Fibroblast of pulmonary artery (primary cell): ENCODE data around the gene VWA3A.

ENCODE experiments used
- DNase-seq: peaks from one replicate; pipeline ENCODE4 v3.0.0-alpha.2; 2010; ENCODE audit warnings: low read depth
- H3K4me3 ChIP-seq: replicated peaks from 2 replicates; pipeline ENCODE4 v1.5.1; 2011; ENCODE audit warnings: low read depth, mild to moderate bottlenecking, control low read depth, low read length, moderate library complexity
- TF ChIP-seq, protein P1 (sequence below): IDR thresholded peaks from 2 replicates; pipeline ENCODE4 v1.5.1; 2011; ENCODE audit warnings: mild to moderate bottlenecking, control low read depth, low read length, inconsistent platforms; ENCODE audit errors: missing control alignments

VWA3A gene

DNA sequence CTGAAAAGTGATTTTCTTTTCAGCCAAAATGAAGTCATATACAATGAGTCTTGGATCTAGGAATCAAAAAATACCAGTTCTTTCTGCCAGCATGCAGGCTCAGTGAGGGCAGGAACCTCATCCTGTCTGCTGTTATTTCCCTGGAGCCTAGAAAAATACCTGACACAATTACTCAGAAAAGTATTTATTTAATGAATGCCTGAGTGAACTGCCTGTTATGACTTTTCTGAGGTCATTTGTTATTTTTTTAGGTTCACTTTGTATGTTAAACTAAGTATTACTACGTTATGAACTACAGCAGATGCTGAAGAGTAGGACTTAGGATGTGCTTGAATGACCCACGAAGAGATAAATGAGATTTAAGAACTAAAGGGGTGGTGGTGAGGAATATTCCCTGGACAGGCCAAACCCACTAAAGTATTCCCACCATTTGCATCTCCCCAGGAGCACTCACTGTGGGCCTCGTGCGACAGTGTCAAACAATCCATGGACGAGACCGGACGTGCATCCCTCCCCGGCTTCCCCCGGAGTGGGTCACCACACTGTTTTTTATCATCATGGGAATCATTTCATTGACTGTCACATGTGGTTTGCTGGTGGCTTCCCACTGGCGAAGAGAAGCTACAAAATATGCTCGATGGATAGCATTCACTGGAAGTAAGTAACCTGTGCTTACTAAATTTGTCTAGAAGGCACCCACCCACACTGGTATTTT lies 17.1 kb upstream of the VWA3A start:
- no peak overlapping the region for H3K4me3 ChIP-seq
- TF ChIP-seq, protein P1, sequence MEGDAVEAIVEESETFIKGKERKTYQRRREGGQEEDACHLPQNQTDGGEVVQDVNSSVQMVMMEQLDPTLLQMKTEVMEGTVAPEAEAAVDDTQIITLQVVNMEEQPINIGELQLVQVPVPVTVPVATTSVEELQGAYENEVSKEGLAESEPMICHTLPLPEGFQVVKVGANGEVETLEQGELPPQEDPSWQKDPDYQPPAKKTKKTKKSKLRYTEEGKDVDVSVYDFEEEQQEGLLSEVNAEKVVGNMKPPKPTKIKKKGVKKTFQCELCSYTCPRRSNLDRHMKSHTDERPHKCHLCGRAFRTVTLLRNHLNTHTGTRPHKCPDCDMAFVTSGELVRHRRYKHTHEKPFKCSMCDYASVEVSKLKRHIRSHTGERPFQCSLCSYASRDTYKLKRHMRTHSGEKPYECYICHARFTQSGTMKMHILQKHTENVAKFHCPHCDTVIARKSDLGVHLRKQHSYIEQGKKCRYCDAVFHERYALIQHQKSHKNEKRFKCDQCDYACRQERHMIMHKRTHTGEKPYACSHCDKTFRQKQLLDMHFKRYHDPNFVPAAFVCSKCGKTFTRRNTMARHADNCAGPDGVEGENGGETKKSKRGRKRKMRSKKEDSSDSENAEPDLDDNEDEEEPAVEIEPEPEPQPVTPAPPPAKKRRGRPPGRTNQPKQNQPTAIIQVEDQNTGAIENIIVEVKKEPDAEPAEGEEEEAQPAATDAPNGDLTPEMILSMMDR = no peak
- DNase-seq = no peak

DNA sequence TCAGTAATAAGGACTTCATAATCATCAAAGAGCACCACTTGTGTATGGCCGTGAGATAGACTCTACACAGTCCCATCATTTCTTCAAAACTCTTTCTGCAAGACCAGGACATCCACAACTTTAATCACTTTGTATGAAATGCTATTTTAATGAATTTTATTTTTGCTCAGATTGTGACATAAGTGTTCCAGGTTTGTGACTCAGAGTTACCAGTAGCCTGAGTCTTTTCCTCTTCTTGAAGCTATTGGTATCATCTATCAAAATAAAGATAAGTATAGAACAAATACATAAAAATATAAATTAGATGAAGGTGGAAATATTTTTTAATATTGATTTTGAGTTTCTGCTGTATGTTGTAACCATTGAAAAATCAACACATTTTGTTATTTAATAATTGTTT lies 16.6 kb upstream of the VWA3A start:
- H3K4me3 ChIP-seq = no peak overlapping the region
- TF ChIP-seq, protein P1 = no peak
- DNase-seq = no peak

DNA sequence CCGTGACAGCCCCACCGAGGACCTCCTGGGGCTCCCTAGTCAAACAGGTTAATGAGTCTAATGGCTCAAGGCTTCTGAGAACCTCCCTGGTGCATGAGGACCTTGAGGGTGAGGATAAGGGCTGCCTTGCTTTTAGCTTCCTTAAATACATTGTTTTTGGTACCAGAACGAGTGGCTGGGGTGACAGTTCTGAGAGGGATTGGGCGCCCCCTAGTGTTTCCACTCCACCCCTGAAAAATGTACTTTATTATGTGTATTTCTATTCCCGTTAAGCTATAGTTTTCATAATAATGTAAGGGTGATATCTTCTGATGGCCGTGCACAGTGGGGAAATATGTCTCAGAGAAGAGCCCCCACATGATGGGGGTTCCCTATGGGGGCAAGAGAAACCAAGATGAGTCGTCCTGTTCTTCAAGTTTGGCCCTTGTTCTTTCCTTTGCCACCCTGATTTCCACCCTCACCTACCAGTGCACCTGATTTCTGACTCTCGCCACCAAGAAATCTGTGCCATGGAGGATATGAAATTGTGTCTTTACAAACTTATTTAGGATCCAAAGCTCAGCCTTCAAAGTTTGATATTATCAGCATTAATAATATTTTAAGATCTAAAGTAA lies 14.5 kb upstream of the VWA3A start:
- peak; percentile 79 for DNase-seq
- no peak overlapping the region for H3K4me3 ChIP-seq
- TF ChIP-seq, protein P1 = peak; percentile 78

DNA sequence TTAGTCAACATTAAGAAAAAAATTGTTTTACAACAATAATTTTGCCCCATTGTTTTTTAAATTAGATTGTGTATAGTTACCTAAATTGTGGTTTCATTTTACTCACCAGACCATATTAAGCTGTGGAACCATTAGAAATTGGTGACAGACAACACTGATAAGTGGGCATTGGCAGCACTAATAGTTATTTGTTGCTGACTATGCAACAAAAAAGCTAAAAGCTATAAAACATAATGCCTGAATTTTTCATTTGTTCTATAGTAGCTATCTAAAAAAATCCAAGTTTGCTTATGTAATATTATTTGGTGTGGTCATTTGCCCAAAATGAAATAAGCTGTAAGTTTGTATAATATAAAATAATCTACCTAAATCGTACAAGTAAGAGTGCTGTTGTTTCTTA lies 13.7 kb upstream of the VWA3A start:
- DNase-seq = no peak
- no peak overlapping the region for H3K4me3 ChIP-seq
- TF ChIP-seq, protein P1 = no peak

DNA sequence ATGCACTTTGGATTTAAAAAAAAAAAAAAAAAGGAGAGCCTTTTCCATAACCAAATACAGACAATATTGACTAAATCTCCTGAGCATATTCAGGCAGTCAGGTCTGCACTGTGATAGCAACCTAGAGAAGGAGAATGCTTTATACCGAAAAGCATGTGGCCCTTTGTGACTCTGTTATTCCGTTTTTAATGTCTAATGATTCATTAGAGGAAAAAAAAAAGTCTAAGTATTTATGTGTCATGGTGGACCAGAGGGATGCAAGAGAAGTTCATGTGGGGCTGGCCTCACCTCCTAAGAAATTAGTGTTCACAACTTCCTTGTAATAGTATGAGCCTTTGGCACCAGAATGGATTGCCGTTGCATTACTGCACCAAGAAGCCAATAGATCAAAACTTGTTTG lies 11.3 kb upstream of the VWA3A start:
- TF ChIP-seq, protein P1 = no peak
- no peak overlapping the region for H3K4me3 ChIP-seq
- DNase-seq = no peak

DNA sequence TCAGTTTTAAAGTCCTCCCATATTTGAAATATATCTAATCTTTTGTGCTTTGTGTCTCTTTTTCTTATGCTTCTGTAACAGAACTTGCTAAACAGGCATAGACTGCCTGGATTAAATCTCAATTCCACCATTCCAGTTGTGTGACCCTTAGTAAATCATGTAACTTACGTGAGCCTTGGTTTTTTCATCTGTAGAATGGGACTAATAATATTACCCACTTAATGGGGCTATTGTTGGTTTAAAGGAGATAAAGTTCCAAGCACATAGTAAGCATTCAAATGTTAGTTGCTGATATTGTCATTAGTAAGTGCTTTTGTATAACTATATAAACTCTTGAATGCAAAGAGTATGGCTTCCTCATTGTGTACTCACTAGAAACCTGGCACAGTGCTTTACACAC lies 5.9 kb upstream of the VWA3A start:
- TF ChIP-seq, protein P1 = no peak
- no peak for DNase-seq
- no peak overlapping the region for H3K4me3 ChIP-seq

DNA sequence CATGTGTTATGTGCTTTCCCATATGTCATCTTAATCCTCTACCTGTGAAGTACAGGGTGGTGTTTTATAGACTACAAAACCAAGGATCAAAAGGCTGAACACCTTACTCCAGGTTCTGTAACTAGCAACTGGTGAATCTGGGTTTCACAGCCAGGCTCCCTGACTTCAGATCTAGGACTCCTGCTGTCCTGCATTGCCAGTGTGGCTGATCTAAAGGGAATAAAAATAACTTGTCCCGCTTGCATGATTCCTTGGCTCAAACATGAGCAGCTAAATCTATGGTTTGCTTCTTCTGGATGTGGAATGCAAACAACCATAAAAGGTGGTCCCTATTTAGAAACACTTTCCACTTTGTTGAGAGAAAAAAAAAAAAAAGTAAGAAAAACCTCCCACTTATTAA lies 3.7 kb upstream of the VWA3A start:
- TF ChIP-seq, protein P1 = no peak
- DNase-seq = no peak
- no peak overlapping the region for H3K4me3 ChIP-seq
